ENCODE measurements around the gene METTL18. TPM values are rescaled to one million over a fixed set of nuclear protein-coding genes. Genes with fewer than 3 reads are reported as not detected.

The METTL18 gene
- total RNA-seq, 1 donor from 2014 or later, result 4.2 TPM

Other genes with a start within 250 kb of the METTL18 start
- gene F5, start 208.4 kb downstream of the METTL18 start, total RNA-seq, result 0.97 TPM
- 10.6 TPM for gene SELP, start 164.8 kb downstream of the METTL18 start, total RNA-seq
- gene SELL, start 83.3 kb downstream of the METTL18 start, total RNA-seq, result 4.0 TPM
- 26.6 TPM for gene SELE, start 60.8 kb downstream of the METTL18 start, total RNA-seq
- gene SCYL3, start 99.0 kb upstream of the METTL18 start, total RNA-seq, result 6.7 TPM